HG02852 (cell line): ENCODE data around the gene PSAT1.

ENCODE experiments used
- ATAC-seq: cut with Tn5 transposase; IDR thresholded peaks from one replicate; pipeline ENCODE4 v1.9.1; 2021; ENCODE audit warnings: mild to moderate bottlenecking, moderate library complexity; ENCODE audit not compliant: unreplicated experiment

The PSAT1 gene

DNA sequence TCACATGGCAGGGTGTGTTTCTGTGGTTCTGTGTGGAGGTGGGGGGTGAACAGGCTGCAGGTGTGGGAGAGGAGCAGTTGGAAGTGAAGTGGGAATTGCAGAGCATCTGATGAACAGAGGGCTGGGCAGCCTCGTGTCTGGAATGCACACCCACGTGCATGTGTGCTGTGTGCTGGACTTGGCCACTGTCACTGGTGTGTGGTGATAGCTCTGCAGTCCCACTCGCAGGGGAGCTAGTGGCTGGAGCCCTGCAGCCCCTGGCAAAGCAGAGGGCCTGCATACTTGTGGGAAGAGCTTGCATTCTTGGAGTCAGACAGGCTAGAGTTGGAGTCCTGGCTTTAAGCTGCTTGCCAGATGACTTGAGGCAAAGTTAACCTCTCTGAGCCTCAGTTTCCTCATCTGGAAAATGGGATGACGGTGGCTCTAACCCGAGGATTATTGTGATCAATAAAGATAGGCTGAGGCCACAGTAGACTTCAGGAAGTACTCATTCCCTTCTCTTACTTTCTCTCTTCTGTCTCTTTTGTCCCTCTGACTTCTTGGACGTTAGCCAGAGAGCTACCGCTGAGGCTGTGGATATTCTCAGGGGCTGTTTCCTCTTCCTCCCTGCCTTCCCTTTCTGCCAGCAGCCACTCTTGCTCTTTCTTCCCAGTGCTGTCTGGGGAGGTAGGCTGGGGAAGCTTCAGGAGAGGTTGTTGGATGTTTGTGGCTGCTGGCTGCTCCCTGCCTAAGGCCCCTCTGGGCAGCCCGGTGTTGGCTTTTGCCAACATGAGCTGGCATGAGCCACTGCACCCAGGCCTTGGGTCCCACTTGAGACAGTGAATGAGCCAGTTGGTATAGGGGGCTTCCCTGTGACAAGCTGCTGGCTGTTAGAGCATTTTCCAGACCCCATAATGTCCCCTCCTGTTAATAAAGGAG, 18.3 kb downstream of the PSAT1 start:
- ATAC-seq: no peak

DNA sequence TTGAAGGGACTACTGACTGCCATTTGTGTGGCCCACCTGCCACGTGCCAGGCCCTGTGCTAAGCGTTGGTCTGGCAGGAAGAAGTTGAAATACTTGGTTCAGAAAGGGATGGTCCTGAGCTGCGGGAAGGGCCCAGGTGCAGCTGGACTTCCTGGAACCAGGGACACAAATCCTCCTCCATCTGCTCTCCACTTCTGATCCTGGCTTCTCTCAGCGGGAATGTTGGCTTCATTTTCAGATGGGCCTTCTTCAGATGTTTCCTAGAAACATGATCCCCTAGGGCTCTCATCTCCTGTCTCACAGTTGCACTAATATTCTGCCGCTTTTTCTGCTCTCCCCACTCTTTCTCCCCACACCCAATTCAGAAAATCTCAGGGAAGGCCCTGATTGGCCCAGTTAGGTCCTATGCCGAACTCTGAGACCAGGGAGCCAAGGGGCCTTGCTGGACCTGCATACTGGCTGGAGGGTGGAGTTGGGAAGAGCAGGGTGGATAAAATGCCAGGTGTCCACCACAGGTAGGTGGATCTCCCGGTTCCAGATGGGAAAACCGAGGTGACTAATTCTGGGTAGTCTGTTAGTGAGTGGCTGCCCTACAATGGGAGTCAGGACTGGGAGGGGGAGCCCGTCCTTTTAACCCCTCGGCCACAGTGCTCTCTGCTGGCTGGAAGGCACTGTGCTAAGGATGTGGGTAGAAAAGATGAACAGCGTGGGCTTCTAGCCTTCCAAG, 19.4 kb downstream of the PSAT1 start:
- ATAC-seq: no peak

DNA sequence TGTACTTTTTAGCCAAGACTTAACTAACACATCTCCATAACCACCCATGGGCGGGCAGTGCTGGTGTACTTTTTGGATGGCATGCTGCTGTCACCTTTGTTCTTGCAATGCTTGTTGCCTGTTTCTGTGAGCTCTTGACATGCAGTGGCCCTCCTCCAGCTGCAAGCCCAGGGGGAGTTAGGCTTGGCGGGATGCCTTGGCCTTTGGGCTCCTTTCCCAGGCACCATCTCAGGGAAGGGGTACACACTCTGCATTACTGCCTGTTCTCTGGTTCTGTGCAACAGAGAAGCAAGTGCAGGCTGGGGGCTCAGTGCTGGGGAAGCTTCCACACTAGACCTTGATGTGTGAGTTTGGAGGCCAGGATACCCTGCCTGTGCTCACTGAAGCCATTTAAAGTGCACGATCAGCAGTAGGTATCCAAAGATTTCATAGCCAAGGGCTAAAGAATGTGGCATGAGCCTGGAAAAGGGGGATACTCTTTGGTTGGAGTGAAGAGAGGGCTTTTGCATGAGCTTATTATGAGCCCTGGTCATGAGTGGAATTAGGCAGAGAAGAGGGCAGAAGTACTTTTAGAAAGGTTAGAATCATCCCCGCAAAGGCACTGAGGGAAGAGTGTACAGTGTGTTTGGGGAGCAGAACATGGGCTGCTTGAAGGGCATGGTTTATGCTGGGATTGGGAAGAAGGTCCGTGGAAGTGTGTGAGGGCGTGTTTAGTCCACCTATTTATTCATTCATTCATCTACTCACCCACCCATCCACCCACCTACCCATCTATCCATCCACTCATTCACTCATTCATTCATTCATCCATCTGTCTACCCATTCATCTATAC, 22.5 kb downstream of the PSAT1 start:
- ATAC-seq: no peak

DNA sequence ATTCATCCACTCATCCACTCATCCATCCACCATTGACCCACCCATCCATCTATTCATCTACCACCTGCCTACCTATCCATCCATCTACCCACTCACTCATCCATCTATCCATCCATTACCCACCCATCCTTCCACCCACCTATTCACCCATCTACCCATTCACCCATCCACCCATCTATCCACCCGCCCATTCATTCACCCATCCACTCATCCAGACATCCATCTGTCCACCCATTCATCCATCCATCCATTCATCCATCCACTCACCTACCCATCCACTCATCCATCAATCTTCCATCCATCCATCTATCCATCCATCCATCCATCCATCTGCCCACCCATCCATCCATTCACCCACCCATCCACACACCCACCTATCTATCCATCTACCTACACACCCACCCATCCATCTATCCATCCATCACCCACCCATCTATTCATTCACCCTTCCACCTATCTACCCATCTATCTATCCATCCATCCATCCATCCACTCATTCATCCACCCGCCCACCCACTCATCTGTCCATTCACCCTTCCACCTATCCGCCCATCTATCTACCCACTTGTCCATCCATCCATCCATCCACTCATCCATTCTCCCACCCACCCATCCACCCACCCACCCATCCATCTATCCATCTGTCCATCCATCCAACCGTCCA, 23.2 kb downstream of the PSAT1 start:
- no peak for ATAC-seq

DNA sequence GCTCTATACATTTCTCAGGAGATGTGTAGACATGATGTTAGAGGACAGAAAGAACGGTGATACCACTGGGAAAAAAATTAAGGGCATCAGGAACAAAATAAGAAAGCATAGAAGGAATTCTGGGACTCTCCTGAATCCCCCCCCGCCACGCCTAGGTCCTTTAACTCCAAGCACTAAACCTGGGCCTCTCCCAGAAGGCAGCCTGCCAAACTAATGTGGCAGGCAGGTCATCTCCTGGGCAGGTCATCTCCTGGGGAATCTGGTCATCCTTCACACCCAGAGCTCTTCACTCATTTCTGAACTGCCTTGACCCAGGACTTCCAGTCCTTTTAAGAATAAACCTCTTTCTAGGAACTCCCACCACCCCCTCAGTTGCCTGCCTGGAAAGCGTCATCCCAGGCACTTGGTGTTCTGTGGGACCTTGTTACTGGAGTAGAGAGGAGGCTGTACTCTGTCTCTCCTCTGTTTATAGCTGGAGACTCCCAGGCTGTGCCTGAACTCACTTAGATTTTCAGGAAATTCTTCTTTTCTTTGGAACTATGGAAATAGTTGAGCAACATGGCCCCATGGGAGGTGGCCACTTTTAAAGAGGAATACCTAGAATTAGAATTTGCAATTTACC, 24.1 kb downstream of the PSAT1 start:
- ATAC-seq: no peak

DNA sequence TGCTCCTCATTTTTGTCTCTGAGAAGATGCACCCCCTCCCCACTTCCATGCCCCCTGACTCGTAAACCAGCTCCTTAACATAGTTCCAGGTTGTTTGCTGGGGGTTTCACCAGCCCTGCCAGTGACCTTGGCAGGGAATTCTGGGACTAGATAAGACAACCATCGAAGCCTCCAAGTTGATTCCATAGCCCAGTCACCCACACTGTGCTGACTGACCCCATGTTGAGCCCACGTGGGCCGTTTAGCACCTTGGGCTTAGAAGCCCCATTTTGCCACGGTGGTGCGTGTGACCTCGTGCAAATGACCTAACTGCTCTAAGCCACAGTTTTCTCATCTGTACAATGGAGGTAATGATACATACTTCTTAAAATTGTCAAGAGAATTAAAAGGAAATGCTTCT, 24.6 kb downstream of the PSAT1 start:
- no peak for ATAC-seq

DNA sequence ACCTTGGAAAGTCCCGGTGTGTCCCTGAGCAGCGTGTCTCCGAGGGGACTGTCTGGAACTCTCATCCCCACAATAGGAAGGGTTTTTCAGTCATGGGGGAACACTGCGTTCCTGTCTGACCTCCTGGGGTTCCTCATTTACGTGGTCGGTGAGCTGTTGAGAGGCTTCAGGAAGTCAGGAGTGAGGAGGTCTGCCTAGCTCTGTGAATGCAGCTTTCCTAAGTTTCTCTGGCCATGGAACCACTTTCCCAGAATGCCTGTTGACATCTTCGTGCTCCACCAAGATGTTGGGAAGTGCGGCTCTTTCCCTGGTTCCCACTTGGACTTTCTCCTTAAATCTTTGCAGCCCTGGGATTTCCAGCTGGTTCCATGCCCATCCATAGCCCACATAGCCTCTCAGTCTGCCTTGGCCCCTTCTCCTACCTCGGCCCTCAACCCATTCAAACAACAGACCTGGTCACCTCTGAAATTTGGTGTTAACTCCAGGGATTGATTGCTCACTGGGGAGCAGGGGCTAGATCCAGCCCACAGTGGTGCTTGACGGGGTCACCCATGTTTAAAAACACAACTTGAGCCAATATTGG, 27.2 kb downstream of the PSAT1 start:
- ATAC-seq: no peak

DNA sequence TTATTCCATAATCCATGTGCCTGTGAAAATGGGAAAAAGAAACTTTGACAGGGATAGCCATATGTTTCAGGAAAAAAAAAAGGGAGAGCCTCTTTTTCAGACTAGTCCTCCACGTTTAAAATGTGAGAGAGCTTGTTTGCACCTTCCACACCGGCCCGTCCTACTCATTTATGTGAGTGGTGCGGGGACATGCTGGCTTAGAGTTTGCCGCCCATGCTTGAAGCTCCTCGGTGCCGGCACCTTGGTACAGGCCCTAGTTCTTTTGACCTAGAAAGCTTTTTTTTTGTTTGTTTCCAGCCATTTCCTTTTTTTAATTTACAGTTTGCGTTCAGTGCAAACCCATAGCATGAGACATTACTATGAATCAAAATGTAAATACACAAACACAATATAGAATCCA, 27.8 kb downstream of the PSAT1 start:
- no peak for ATAC-seq

DNA sequence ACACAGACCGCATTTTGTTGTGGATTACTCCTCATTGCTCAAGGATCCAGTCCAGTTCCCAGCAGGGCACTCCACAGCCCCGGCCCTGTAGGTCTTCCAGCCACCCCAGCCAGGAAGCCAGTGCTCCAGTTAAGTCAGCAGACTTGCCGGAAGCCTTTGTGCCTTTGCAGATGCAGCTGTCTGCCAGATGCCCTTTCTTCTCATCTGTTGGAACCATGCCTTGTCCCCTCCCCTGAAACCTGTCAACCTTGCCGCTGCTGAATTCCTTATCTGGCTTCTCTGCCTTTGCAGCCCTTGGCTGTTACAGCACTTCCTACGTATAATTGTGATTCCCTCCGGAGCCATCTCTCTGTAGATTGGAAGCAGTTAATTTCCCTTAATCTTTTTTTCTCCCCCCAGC, 28.4 kb downstream of the PSAT1 start:
- no peak for ATAC-seq

DNA sequence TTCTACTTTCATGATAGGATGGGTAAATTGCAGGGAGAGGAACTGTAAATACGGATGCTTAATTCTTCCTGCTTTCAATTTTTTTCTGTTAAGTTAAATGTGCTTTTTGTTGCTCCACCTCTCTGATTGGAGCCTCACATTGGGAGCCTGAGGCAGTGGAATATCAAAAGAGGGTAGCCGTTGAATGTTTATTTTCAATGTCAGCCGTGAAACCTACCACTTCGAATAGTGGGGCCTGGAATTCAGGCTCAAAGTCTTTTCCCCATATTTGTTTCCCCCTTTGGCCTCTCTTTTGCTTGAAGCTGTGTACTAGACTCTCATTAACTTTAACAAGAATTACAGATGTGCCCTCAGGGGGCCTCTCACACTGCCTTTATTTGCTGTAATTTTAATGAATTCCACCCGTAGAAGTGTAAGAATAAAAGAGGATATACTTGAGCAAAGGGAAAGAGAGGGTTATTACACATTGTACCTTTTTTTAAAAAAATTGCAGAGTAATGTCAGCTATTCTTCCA, 29.0 kb downstream of the PSAT1 start:
- ATAC-seq: no peak

DNA sequence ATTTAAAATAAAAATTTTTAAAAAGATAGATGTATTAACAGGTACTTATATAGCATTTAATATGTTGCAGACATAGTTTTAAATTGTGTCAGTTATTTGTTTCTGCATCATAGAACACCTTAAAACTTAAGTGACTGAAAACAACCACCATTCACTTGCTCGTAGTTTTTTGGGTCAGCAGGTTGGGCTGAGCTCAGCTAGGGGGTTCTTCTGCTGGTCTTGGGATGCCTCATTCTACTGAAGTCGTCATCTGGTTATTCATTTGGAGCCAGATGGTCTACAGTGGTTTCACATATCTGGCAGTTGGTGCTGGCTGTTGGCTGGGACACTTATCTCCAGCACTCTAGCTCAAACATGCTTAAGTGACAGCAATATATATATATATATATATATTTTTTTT, 29.6 kb downstream of the PSAT1 start:
- no peak for ATAC-seq

DNA sequence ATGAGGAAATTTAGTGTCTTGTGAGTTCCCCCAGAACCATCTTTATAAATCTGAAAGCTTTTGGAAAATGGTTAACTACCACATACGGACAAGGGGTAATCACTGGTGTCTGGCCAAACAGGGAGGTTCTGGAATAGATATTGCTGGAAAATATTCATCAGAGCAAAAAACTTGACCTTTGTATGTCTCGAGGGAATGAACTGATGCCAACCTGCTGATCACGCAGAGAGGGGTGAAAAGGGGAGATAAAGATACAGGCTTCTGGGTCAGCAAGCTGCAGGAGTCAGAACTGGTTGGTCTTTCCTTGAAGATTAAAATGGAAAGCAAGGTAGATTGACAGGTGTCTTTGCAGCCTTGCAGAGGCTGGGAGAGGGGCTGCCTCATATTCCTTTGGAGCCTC, 35.5 kb downstream of the PSAT1 start:
- no peak for ATAC-seq

DNA sequence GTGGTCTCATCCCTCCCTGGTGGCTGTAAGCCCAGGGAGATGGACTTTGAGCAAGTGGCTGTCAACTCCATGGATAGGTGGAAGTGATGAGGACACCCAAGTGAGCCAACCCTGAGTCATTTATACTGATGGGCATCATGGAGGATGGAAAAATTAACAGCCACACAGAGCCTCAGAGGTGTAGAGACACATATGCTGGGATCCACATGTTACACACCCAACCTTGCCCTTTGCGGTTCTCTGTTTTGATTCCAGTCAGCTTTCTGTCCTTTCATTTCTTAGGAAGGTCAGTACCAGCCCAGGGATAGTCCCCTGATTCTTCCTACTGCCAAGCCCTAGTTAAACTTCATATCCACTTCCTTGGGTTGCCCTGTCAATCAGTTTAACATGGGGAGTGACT, 51.9 kb downstream of the PSAT1 start:
- ATAC-seq: no peak

DNA sequence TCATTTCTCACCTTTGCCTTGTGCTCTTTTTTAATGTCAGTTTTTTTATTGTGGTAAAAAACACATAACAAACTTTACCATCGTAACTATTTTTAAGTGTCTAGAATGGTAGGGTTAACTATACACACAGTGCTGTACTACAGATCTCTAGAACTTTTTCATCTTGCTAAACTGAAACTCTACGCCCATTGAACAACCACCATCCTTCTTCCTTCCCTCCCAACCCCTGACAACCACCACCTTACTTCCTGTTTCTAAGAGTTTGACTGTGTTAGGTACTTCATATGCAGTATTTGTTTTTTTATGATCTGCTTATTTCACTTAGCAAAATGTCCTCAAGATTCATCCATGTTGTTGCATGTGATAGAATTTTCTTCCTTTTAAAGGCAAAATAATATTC, 54.9 kb downstream of the PSAT1 start:
- peak; percentile 66 for ATAC-seq

DNA sequence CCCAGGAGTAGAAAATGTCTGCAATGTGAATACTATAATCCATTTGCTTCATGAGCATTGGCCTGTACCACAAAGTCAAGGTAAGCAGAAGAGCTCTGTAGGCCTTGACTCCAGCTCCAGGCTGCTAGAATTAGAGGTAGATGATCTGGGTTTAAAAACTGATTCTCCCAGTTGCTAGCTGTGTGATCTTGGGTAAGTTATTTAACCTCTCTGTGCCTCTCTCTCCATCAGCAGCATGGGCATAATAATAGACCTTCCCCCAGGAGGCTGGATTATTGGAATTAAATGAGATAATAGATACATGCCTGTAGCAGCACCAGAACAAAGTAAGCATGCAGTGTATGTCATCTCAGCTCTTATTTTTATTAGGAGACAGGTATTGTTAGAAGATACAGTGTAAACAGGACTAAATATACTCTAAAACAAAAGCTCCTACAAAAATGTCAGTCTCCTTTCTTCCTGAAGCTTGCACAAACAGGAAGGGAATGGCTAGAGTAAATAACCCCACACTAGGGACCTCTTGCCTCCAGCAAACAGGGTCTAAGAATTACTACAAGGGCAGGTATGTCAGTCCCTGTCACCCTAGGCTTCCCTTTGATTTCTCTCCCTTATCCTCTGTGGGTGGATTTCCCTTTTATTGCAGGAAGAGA, 57.5 kb downstream of the PSAT1 start:
- ATAC-seq: no peak

DNA sequence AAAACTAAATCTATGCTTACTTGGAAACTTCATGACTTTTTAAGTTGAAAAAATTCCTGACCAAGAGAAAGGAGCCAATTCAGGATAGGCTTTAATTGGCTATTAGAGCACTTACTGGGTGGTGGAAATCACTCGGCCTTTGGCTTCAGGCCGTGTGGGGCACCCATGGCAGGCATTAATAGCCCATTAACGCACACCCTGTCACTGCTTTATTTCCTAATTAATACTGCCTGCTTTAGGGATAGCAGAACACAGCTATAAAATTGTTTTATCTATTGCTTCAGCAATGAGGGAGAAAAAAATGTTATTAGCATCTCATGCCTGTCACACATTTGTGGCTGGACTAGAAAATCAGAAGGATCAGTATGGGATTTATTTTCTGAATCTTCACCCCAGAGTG, 58.1 kb downstream of the PSAT1 start:
- ATAC-seq: no peak

DNA sequence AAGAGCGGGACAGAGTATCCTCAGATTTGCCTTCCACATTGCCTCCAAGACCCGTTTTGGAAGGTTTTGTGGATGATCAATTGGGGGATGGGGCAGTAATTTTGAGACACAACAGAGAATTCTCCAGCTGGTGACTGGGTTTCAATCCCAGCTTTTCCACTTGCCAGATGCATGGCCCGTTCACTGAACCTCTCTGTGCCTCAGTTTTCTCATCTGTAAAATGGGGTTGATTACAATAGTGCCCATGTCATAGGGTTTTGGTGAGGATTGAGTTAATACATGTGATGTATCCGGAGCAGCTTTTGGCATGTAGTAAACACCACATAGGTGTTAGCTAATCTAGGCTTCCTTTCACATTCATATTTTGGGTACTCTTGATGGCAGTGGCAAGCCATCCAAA, 59.7 kb downstream of the PSAT1 start:
- no peak for ATAC-seq

DNA sequence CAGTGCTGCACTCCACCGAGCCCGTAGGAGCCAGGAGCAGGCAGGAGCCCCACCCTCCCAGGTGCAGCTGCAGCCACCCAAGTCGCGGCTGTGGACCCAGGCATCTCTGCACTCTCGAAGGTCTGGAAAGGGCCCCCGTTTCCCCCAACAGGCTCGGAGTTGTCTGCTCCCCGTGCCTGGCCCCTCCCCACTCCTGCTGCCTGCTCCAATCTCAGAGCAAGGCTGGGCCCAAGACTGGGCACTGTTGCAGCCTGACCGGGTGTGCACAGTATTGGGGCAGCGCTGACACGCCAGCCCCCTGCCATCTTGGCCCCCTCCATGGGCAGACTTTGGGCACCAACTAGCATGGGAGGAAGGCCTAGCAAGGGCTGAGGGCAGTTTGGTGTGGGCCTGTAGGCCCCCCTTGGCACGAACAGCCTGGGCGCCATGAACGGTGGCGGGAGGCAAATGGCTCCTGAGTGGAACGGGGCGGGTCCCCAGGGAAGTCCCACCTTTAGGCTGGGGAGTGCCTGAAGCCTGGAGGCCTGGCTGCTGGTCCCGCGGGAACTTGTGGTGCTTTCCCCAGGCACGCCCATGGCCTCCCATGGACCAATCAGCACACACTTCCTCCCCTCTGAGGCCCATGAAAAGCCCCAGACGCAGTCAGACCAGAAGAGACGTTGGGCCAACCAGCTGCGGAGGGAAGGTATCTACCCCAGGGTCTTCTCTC, 60.4 kb downstream of the PSAT1 start:
- ATAC-seq: peak; percentile 81
